Neural progenitor cell (in vitro differentiated cells): ENCODE data around the gene MERTK.

Experiments used
- CTCF ChIP-seq: fragments of 200-600 bp; sonication (generic); IDR thresholded peaks from 2 replicates; pipeline ENCODE4 v1.5.1; 2017; ENCODE audit warnings: antibody characterized with exemption, mild to moderate bottlenecking
- EZH2 ChIP-seq: fragments of 200-600 bp; sonication (generic); IDR thresholded peaks from 2 replicates; pipeline ENCODE4 v1.6.1; 2017; ENCODE audit warnings: antibody characterized with exemption, mild to moderate bottlenecking, moderate library complexity
- EZH2phosphoT487 ChIP-seq: fragments of 200-600 bp; sonication (generic); IDR thresholded peaks from 2 replicates; pipeline ENCODE4 v1.6.1; 2017; ENCODE audit warnings: antibody characterized with exemption

GRCh38 chr2:112021781-112022231, 123.4 kb downstream of the MERTK start:
- TF ChIP-seq CTCF (no peak), EZH2 (no peak), EZH2phosphoT487 (no peak)
